M059J (cell line): ENCODE measurements around the gene BET1L. TPM values are rescaled to one million over a fixed set of nuclear protein-coding genes. Genes with fewer than 3 reads are reported as not detected.
A peak's percentile ranks its signal among the peaks of the same experiment; 100 is the strongest.
"Not testable (repeated sequence)": the region's sequence is repeated elsewhere in the genome, so short reads cannot be mapped to it uniquely, and the experiment has no call there.

ENCODE experiments used
- DNase-seq: peaks from one replicate; pipeline ENCODE4 v3.0.0-alpha.2; 2012; ENCODE audit warnings: low read depth
- total RNA-seq: library from RNA; depleted of rRNA; stranded (reverse); fragments of >200 nt; shearing (Covaris generic); gene quantifications from 2 replicates; pipeline ENCODE4 v1.2.3, GENCODE V29; 2014

The BET1L gene
- total RNA-seq, 1 experiment from 2014 or later, result 30.5 TPM

DNA sequence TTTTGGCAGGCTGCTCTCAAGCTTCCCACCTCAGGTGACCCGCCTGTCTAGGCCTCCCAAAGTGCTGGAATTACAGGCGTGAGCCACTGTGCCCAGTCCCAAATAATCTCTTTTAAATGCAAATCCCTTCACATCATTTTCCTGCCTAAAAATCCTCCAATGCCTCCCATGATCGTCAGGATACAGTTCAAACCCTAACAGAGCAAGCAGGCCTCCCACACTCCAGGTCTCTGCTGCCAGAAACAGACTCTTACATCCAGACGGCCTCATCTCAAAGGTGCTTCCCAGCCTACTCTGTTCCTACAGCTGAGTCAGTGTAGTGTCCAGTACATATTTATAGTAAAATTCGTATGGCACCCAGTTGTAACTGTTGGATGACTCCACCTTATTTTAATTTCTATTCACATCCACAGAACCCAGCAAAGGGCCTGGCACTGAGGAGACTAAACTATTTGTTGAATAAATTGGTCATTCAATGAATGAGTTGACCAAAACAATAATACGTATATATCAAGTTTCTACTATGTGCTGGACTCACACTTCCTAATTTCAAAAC, 20.7 kb upstream of the BET1L start:
- DNase-seq, result no peak

- DNase-seq, result peak; percentile 41
These were observed 18.7 kb upstream of the BET1L start for GRCh38 chr11:225734-226453.

DNA sequence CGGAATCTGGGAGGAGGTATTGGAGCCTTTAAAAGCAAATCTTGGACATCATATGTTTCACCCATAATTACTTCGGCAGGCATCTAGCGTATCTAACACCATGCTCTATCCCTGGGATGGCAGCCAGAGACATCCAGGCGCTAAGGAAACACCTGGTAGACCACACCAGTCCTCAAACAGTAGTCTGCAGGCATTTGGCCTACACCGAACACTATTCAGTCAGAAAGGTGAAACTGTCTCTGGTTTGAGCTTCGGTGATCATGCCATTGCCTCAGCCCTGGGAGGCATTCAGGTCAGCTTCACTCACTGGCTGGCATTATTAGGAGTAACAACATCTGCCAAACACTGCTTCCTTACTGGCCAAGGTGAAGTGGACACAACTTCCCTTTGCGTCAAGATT, 17.2 kb upstream of the BET1L start:
- DNase-seq, result no peak

GRCh38 chr11:223884-224283, 16.7 kb upstream of the BET1L start:
- no peak for DNase-seq

DNA sequence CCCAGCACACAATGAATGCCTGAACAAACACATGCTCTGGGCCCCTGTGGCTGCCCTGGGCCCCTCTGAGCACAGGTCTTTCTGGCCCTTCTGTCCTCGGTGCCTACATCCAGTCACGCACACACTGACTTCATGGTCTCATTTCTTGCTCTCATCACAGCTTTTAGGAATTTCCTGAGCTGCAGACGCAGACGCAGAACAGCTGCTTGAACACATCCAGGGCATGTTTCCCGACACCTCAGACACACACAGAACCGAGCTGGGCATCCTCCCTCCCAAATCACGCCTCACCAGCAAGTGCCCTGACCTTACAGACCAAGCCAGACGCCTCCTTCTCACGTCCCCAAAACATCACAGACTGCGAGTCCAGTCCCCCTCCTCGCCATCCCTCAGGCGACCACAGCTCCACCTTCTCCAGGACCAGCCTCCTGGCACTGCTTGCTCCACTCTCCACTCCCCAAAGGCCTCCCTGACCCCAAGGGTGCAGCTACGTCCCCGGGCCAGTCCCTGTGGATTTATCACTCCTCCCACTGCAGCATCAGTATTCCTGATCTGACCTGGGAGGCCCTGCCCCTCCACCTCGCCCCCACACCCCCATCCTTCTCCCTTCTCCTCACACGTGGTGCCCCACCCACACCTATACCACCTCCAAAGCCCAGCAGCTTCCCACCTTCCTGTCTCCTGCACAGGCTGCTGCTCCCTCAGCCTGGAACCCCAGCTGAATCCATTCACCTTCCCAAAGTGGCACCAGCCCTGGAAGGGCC, 16.0 kb upstream of the BET1L start:
- DNase-seq, result no peak

GRCh38 chr11:221998-222789, 15.0 kb upstream of the BET1L start:
- DNase-seq, result no peak

DNA sequence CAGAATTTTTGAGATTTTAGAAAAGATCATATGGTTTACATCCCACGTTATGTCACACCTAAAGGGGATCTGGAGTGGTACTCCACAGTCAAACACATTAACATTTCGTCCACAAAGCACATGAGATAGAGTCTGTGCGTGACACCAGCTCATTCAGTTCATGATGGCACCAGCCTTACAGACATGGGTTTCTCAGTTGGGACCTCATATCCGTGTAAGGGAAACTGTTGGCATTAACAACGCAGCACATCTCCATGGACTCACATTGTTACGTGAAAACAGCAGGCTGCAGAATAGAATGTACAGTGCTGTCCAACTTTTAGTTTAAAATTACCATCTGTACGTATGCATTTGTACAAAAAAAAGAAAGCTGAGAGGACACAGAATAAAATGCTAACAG, 14.3 kb upstream of the BET1L start:
- DNase-seq, result no peak

- not testable (repeated sequence) for DNase-seq
These were observed 13.5 kb upstream of the BET1L start for GRCh38 chr11:220641-221215.

DNA sequence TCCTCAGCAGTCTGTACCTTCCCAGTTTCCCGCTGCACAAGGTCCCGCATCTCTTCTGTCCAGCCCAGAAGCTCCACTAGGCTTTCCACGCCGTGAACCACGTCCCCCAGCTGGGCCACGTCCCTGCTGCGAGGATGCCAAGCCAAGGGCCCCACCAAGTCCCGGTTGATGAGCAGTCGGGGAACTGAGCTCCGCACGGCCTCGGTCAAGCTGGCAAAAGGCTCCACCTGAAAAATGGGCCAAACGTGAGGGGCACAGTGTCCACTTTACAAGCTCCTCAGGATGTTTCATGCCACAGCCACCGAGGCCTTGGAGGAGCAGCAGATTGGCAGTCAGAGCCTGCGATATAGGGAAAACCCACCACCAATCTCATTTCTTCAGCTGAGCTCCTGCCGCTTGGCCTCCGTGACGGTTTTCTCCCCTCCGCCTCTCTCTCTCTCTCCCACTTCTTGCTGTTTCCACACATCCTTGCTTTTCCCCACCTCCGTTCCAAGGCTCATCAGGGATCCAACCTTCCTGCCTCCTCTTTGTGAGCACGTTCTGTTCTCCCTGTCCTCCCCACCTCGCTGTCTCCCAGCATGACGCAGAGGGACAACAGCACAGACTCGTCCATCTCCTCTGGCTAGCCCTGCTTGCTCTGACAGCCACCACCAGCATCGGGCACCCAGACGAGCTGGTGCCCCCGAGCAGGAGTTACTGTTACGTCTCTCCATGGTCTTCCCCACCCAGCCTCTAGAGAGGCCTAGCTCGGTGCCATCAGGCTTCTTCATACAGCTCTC, 11.8 kb upstream of the BET1L start:
- DNase-seq, result no peak

DNA sequence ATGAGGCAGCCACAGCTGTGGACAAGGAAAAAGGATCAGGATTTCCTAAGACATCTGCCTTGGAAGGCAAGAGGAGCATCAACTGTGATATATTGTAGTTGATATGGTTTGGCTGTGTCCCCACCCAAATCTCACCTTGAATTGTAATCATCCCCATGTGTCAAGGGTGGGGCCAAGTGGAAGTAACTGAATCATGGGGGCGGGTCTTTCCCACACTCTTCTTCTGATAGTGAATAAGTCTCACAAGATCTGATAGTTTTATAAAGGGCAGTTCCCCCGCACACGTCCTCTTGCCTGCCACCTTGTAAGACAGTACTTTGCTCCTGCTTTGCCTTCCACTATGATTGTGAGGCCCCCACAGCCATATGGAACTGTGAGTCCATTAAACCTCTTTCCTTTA, 10.5 kb upstream of the BET1L start:
- no peak for DNase-seq

GRCh38 chr11:216081-216974, 9.1 kb upstream of the BET1L start:
- no peak for DNase-seq

- peak; percentile 30 for DNase-seq
These were observed 8.4 kb upstream of the BET1L start for GRCh38 chr11:215581-216037.

- no peak for DNase-seq
These were observed 6.9 kb upstream of the BET1L start for GRCh38 chr11:214083-214482.

DNA sequence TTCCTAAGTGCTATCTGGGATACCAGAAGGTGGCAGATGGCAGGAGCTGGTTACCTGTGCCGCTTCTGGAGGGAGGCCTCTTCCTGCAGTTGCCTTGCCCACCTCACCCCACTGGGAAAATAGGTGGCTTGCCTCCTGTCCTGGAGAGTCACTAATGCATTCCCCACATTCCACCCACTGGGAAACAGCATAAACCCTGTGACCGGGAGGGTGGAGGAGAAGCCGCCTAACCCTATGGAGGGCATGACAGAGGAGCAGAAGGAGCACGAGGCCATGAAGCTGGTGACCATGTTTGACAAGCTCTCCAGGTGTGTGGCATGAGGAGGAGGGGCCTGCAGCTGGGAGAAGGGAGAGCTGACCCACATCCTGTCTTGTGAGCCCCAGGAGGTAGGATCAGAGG, 5.9 kb upstream of the BET1L start:
- DNase-seq, result no peak

DNA sequence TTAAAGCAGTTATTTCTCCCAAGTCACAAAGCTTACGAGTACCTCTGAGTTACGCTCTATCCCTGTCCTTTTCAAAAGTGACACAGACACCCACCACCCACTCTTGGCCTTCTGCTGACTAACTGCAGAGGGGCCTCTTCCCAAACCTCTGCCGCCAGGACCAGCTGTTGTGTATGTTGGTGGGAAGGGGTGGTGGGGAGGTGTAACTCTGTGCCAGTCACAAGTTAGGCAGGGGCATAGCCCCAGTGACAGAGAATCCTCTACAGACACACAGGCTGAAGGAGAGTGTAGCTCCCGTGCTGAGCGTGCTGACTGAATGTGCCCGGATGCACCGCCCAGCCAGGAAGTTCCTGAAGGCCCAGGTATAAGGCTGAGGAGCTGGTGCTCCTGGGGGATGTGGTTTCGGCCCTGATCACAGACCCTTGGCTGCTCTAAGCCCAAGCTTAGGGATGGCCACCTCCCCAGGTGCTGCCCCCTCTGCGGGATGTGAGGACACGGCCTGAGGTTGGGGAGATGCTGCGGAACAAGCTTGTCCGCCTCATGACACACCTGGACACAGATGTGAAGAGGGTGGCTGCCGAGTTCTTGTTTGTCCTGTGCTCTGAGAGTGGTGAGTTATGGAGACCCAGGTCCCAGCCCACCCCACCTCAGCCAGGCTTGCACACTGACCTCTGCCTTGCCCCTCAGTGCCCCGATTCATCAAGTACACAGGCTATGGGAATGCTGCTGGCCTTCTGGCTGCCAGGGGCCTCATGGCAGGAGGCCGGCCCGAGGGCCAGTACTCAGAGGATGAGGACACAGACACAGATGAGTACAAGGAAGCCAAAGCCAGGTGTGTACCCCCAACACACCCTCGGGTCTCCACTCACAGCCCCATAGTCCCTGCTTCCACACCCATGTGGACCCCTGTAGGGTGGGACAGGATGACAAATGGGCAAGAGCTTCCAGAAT, 5.2 kb upstream of the BET1L start:
- no peak for DNase-seq

- DNase-seq, result no peak
These were observed 4.5 kb upstream of the BET1L start for GRCh38 chr11:211741-212140.

GRCh38 chr11:211295-211694, 4.1 kb upstream of the BET1L start:
- DNase-seq, result no peak

DNA sequence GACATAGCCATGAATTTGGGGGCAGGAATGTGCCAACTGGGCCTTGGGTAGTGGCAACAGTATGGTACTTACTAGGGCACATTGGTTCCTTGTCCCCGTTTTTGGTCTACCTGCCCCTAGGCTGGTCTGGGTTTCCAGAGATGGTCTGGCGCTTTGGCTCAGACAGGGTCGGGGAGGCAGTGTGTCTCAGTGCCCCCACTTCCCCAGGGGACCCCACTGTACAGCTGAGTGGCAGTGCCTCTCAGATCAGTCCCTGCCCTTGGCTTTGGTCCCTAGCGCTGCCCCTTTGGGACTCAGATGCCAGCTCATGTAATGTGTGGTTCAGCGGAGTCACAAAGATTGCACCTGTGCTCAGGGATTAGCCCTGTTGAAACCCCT, 3.6 kb upstream of the BET1L start:
- DNase-seq, result no peak
